Activated CD8-positive, alpha-beta memory T cell treated with anti-CD3 and anti-CD28 coated beads for 48 hours (primary cell): ENCODE results near the gene ELK4.
"Not testable (repeated sequence)": the region's sequence is repeated elsewhere in the genome, so short reads cannot be mapped to it uniquely, and the experiment has no call there.

Source experiments
- DNase-seq, 3 experiments: peaks; one replicate each; pipeline ENCODE4 v3.0.0-alpha.2; 2020; ENCODE audit warnings: low read depth in 2 of 3, low spot score in 2 of 3

Gene ELK4

GRCh38 chr1:205664399-205665017 lies 32.7 kb upstream of the ELK4 start:
- DNase-seq: no peak

- DNase-seq: no peak
These were observed 31.6 kb upstream of the ELK4 start for GRCh38 chr1:205663286-205663936.

GRCh38 chr1:205662791-205663190 lies 31.0 kb upstream of the ELK4 start:
- no peak for DNase-seq

- no peak for DNase-seq
These were observed 30.4 kb upstream of the ELK4 start for GRCh38 chr1:205662135-205662738.

GRCh38 chr1:205661429-205662134 lies 29.8 kb upstream of the ELK4 start:
- no peak for DNase-seq

- no peak for DNase-seq
These were observed 28.6 kb upstream of the ELK4 start for GRCh38 chr1:205660361-205660760.

GRCh38 chr1:205658943-205659581 lies 27.3 kb upstream of the ELK4 start:
- DNase-seq: peak; percentile 46 to 55 (median 53)

- DNase-seq: no peak
These were observed 24.4 kb upstream of the ELK4 start for GRCh38 chr1:205656236-205656635.

GRCh38 chr1:205652984-205653383 lies 21.2 kb upstream of the ELK4 start:
- no peak for DNase-seq

GRCh38 chr1:205650241-205650640 lies 18.4 kb upstream of the ELK4 start:
- DNase-seq: no peak

- DNase-seq: no peak
These were observed 13.7 kb upstream of the ELK4 start for GRCh38 chr1:205645519-205645918.

GRCh38 chr1:205642679-205643307 lies 11.0 kb upstream of the ELK4 start:
- DNase-seq: no peak

GRCh38 chr1:205639567-205639966 lies 7.8 kb upstream of the ELK4 start:
- no peak for DNase-seq

GRCh38 chr1:205637854-205638468 lies 6.2 kb upstream of the ELK4 start:
- no peak for DNase-seq

- no peak for DNase-seq
These were observed 4.9 kb upstream of the ELK4 start for GRCh38 chr1:205636732-205637131.

- DNase-seq: not testable (repeated sequence)
These were observed 4.3 kb upstream of the ELK4 start for GRCh38 chr1:205636138-205636530.

- no peak for DNase-seq
These were observed 1.7 kb upstream of the ELK4 start for GRCh38 chr1:205633421-205633976.

- DNase-seq: no peak
These were observed 908 bp upstream of the ELK4 start for GRCh38 chr1:205632669-205633169.

- DNase-seq: peak; percentile 42 to 71 (median 62)
These were observed 622 bp downstream of the ELK4 start for GRCh38 chr1:205631010-205631767.
